IPS DF 19.7 (cell line): ENCODE data around the gene CREB5.
"Not testable (repeated sequence)": the region's sequence is repeated elsewhere in the genome, so short reads cannot be mapped to it uniquely, and the experiment has no call there.

Experiments used
- DNase-seq: peaks from one replicate; pipeline ENCODE4 v3.0.0-alpha.2; 2013; ENCODE audit warnings: low read depth, low spot score

CREB5 gene

GRCh38 chr7:28776463-28777157 is 364.3 kb downstream of the CREB5 start:
- DNase-seq: no peak

GRCh38 chr7:28778786-28779185 is 366.5 kb downstream of the CREB5 start:
- DNase-seq: no peak

GRCh38 chr7:28779954-28780353 is 367.6 kb downstream of the CREB5 start:
- no peak for DNase-seq

GRCh38 chr7:28782362-28782761 is 370.0 kb downstream of the CREB5 start:
- DNase-seq: no peak

- no peak for DNase-seq
These were observed 372.0 kb downstream of the CREB5 start for GRCh38 chr7:28784171-28784902.

- no peak for DNase-seq
These were observed 373.0 kb downstream of the CREB5 start for GRCh38 chr7:28785041-28785995.

- not testable (repeated sequence) for DNase-seq
These were observed 373.8 kb downstream of the CREB5 start for GRCh38 chr7:28786156-28786555.

- DNase-seq: no peak
These were observed 374.8 kb downstream of the CREB5 start for GRCh38 chr7:28787106-28787505.

- no peak for DNase-seq
These were observed 378.1 kb downstream of the CREB5 start for GRCh38 chr7:28790467-28790866.

GRCh38 chr7:28792858-28793257 is 380.5 kb downstream of the CREB5 start:
- no peak for DNase-seq

GRCh38 chr7:28793381-28794085 is 381.2 kb downstream of the CREB5 start:
- no peak for DNase-seq

- no peak for DNase-seq
These were observed 386.0 kb downstream of the CREB5 start for GRCh38 chr7:28798274-28798673.

- DNase-seq: no peak
These were observed 387.3 kb downstream of the CREB5 start for GRCh38 chr7:28799619-28800018.

- no peak for DNase-seq
These were observed 387.8 kb downstream of the CREB5 start for GRCh38 chr7:28800150-28800549.

- no peak for DNase-seq
These were observed 390.1 kb downstream of the CREB5 start for GRCh38 chr7:28802450-28802849.

GRCh38 chr7:28804157-28804556 is 391.8 kb downstream of the CREB5 start:
- no peak for DNase-seq

GRCh38 chr7:28804990-28805389 is 392.7 kb downstream of the CREB5 start:
- DNase-seq: no peak

GRCh38 chr7:28806841-28807240 is 394.5 kb downstream of the CREB5 start:
- DNase-seq: no peak

- DNase-seq: no peak
These were observed 395.2 kb downstream of the CREB5 start for GRCh38 chr7:28807396-28807994.

- DNase-seq: no peak
These were observed 396.6 kb downstream of the CREB5 start for GRCh38 chr7:28808796-28809533.
